HG02610 (cell line): ENCODE results near the gene RFTN1.

Experiments used
- ATAC-seq: cut with Tn5 transposase; IDR thresholded peaks from one replicate; pipeline ENCODE4 v1.9.1; 2021; ENCODE audit warnings: mild to moderate bottlenecking, moderate library complexity; ENCODE audit not compliant: unreplicated experiment

Gene RFTN1

GRCh38 chr3:16386561-16386960 lies 126.9 kb downstream of the RFTN1 start:
- ATAC-seq, result no peak

GRCh38 chr3:16385151-16385550 lies 128.3 kb downstream of the RFTN1 start:
- ATAC-seq, result no peak

GRCh38 chr3:16383864-16384263 lies 129.6 kb downstream of the RFTN1 start:
- ATAC-seq, result no peak

DNA sequence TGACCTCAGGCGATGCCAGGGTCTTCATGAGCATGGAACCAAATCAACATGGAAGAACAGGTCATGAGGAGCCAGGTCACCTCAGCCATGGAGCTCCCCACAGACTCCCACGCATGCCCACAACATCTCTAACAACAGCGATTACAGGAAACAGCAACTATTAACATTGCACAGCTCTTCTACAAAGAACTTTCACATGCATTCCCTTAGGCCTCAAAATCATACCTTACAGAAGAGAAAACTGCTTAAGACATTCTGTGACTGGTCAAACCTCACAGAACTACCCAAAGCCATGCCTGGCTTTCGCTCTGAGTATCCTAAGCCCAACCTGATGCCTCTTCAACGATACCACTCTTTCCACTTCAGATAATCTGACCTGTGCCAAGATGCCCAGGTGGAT lies 130.7 kb downstream of the RFTN1 start:
- peak; percentile 37 for ATAC-seq

- no peak for ATAC-seq
Observed at GRCh38 chr3:16381426-16381825, 132.1 kb downstream of the RFTN1 start.

DNA sequence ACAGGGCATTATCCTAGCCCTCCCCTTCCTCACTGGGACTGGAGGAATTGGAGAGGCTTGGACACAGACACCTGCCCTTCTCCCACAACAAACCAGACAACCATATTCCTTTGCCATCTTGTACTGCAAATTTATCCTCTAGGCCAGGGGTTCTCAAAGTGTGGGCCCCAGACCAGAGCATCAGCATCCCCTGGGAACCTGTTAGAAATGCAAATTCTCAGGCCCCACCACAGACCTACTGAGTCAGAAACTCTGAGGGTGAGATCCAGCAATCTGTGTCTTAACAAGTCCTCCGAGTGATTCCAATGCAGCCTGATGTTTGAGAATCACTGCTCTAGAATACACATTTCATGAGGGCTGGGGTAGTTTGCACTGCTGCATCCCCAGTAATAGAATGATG lies 133.1 kb downstream of the RFTN1 start:
- ATAC-seq, result no peak

DNA sequence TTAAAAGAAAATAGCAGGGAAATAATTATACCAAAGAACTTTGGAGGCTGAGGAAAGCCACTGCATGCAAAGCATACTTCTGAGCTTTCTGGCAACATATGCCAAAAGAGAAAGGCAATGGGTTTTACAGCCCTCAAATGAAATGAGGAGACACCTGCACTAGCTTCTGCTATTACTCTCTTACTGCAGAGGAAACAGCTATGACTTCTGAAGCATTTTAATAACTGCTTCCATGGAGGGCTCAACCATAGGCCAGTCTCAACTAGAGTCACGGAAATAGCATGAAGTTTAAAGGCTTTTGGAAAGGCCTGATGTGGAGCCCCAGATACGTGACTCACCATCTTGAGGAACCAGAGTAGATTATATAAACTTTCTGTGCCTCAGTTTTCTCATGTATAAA lies 133.7 kb downstream of the RFTN1 start:
- ATAC-seq, result peak; percentile 22

DNA sequence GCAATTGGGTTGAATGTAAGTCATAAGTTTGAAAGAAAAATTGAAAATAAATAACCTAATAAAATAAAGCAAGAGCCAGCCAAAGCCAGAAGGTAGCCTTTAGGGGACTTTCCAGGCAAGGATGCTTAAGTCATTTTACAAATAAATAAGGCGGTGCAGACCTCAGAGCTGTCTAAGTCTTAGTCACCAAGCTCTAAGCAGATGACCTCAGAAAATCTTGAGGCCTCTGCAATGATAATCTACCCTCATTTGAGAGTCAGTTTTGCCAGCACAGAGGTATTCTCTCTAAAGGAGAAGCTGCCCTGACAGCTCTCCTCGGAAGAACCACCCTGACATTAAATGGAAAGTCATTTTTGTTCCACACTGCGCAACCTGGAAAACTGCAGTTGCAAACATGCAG lies 134.6 kb downstream of the RFTN1 start:
- ATAC-seq, result peak; percentile 71

- peak; percentile 10 for ATAC-seq
Observed at GRCh38 chr3:16378415-16378814, 135.1 kb downstream of the RFTN1 start.

DNA sequence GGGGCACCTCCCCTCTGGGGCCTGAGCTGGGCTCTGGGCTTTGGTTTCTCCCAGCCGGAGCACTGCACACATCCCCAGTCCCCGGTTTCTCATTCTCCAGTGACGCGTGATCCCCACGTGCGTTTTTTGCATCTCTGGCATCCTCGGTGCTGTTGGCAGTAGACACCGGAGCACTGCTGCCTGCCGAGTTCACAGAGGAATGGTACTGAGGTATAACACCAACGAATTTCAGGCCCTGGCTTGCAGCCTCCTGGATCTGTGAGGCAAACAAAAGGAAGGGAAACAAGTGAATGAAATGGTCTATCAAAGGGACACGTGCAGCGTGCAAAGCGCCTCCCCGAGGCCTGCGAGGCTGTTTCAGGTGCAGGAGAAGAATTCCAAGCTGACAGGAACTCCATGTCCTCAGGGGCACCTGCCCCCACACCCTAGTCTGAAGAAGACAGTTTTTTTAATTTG lies 135.6 kb downstream of the RFTN1 start:
- ATAC-seq, result no peak

DNA sequence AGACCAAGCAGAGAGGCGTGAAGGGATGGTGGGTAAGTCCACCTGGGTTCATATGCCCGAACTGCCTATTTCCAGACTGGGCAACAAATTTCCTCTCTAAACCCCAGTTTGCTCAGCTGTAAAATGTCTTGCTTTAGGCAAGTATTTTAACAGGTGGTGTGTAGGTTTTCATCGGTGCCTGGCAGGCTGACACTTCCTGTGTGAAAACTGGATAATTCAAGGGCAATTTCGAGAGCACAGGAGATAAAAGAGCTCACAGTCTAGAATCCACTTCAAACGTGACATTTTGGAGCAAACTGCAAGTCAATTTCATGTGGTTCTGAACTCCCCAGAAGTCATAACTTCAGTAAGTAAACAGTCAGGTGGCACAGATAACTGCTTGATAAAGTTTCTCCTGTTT lies 136.3 kb downstream of the RFTN1 start:
- no peak for ATAC-seq

- ATAC-seq, result no peak
Observed at GRCh38 chr3:16375891-16376290, 137.6 kb downstream of the RFTN1 start.

GRCh38 chr3:16374935-16375245 lies 138.6 kb downstream of the RFTN1 start:
- no peak for ATAC-seq

- ATAC-seq, result peak; percentile 30
Observed at GRCh38 chr3:16374047-16374934, 139.2 kb downstream of the RFTN1 start.

- ATAC-seq, result no peak
Observed at GRCh38 chr3:16373341-16373946, 140.1 kb downstream of the RFTN1 start.

- ATAC-seq, result peak; percentile 33
Observed at GRCh38 chr3:16372362-16373292, 140.9 kb downstream of the RFTN1 start.

GRCh38 chr3:16370872-16371740 lies 142.4 kb downstream of the RFTN1 start:
- ATAC-seq, result peak; percentile 33

- no peak for ATAC-seq
Observed at GRCh38 chr3:16370503-16370871, 143.0 kb downstream of the RFTN1 start.

- ATAC-seq, result no peak
Observed at GRCh38 chr3:16369885-16370284, 143.6 kb downstream of the RFTN1 start.

- no peak for ATAC-seq
Observed at GRCh38 chr3:16369276-16369675, 144.2 kb downstream of the RFTN1 start.
